GM12891 (cell line): Measurements from ENCODE around the gene ADGRV1.

Experiments used
- PAX5 ChIP-seq: IDR thresholded peaks from 2 replicates; pipeline ENCODE4 v1.6.1; 2011; ENCODE audit warnings: low read length, moderate library complexity, mild to moderate bottlenecking; ENCODE audit not compliant: insufficient read depth, severe bottlenecking
- POLR2A ChIP-seq: IDR thresholded peaks from 2 replicates; pipeline ENCODE4 v1.6.1; 2011; ENCODE audit warnings: low read depth, low read length, control low read depth

- TF ChIP-seq PAX5 = no peak
- TF ChIP-seq POLR2A = no peak
These were observed 23.4 kb downstream of the ADGRV1 start for GRCh38 chr5:90581956-90582355.
